HG03097 (cell line): ENCODE results near the gene GANAB.

ENCODE experiments used
- ATAC-seq: cut with Tn5 transposase; IDR thresholded peaks from one replicate; pipeline ENCODE4 v1.9.1; 2021; ENCODE audit not compliant: unreplicated experiment, low FRiP score

GANAB gene

DNA sequence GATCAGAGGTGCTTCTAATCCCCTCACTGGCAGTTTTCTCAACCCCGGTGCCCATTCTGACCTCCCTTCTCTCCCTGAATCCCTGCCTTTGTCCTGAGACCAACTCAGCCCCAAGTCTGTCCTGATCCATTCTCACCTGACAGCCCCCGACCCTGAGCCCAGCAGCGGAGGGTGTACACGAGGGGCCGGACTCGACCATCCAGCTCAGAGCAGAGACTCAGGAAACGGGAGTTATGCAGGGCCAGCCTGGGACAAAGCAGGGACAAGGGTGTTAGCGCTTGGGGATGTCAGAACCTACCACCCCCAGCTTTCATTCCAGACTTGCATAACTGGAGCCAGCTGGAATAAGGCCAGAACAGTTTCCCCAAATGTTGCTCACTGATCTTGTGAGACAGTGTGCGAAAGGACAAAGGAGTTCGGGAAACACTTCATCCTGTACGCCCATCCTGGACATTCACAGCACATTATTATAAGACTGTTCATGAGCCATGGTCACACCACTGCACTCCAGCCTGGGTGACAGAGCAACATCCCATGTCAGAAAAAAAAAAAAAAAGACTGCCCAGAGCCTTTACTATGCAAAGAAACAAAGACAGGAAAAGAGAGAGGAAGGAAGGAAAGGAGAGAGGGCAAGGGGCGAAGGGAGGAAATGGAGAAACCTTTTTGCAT lies 69.2 kb downstream of the GANAB start:
- ATAC-seq, result no peak

DNA sequence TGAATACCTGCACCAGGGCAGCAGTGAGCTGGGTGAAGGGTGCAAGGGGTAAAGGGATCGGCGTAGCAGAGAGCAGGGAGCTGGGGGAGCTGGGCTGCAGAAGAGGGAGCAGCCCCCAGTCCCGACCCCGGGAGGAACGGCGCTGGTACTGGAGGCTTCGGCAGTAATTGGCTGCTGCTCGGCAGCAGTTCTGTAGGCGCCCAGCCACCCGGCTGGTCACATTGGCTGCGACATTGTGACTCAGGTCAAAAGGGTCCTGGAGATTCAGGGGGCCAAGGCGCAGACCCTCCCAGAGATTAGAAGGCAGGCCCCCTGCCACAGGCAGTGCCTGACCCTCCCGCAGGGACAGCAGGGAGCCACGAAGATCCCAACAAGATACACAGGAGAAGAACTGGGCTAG lies 70.6 kb downstream of the GANAB start:
- no peak for ATAC-seq

DNA sequence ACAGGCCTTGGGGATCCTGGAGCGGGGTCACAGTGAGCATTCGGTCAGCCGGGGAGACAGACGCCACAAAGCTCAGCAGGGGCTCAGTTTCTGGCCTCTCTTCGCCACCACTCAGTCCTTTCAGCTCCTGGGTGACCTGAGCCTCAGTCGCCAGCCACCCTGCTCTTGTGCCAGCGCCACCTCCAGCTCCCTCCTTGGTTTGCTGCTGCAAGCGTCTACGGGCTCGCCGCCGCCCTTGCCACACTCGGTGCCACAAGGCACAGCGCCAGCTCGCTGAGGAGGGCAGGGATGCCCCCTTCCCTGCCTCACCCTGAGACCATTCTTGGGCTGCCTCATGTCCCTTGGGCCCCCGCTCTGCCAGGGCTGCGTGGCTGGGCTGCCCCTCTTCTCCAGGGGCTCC lies 71.3 kb downstream of the GANAB start:
- no peak for ATAC-seq
